Measurements from ENCODE around the gene PIGP.

The PIGP gene

GRCh38 chr21:37030864-37031263, 42.0 kb downstream of the PIGP start:
- H3K4me1 ChIP-seq (ENCODE audit: control insufficient read depth in 1 of 2, insufficient read depth in 1 of 2, low read depth in 1 of 2, low read length in 1 of 2): no peaks in the 10 kb centered on the region
- H3K27me3 ChIP-seq: peaks cover 8% of the 10 kb centered on the region
- no peak for TF ChIP-seq CTCF (IDR thresholded peaks at IDR 0.05)

GRCh38 chr21:37028570-37028969, 44.3 kb downstream of the PIGP start:
- TF ChIP-seq CTCF (IDR thresholded peaks at IDR 0.05): no peak
- Histone ChIP-seq H3K36me3 (no peaks in the 10 kb centered on the region), H3K27ac (no peak overlapping the region), H3K4me1 (ENCODE audit: control insufficient read depth in 1 of 2, insufficient read depth in 1 of 2, low read depth in 1 of 2, low read length in 1 of 2) (no peaks in the 10 kb centered on the region), H3K9me3 (no peaks in the 10 kb centered on the region), H3K4me3 (ENCODE audit: low read depth in 1 of 2, low read length in 1 of 2) (no peak overlapping the region), H3K27me3 (peaks cover 8% of the 10 kb centered on the region)

More at GRCh38 chr21:37030864-37031263, 42.0 kb downstream of the PIGP start:
- Histone ChIP-seq H3K27ac (no peak overlapping the region), H3K4me3 (ENCODE audit: low read depth in 1 of 2, low read length in 1 of 2) (no peak overlapping the region), H3K36me3 (no peaks in the 10 kb centered on the region), H3K9me3 (no peaks in the 10 kb centered on the region)

GRCh38 chr21:37026499-37026898, 46.4 kb downstream of the PIGP start:
- TF ChIP-seq CTCF (IDR thresholded peaks at IDR 0.05): no peak
- Histone ChIP-seq H3K4me3 (ENCODE audit: low read depth in 1 of 2, low read length in 1 of 2) (no peak overlapping the region), H3K4me1 (ENCODE audit: control insufficient read depth in 1 of 2, insufficient read depth in 1 of 2, low read depth in 1 of 2, low read length in 1 of 2) (no peaks in the 10 kb centered on the region), H3K27me3 (peaks cover 8% of the 10 kb centered on the region), H3K36me3 (no peaks in the 10 kb centered on the region), H3K27ac (no peak overlapping the region), H3K9me3 (no peaks in the 10 kb centered on the region)

- no peak for TF ChIP-seq CTCF (IDR thresholded peaks at IDR 0.05)
- Histone ChIP-seq H3K4me1 (ENCODE audit: control insufficient read depth in 1 of 2, insufficient read depth in 1 of 2, low read depth in 1 of 2, low read length in 1 of 2) (no peaks in the 10 kb centered on the region), H3K36me3 (no peaks in the 10 kb centered on the region), H3K4me3 (ENCODE audit: low read depth in 1 of 2, low read length in 1 of 2) (no peak overlapping the region), H3K27ac (no peak overlapping the region), H3K9me3 (no peaks in the 10 kb centered on the region), H3K27me3 (peaks cover 27% of the 10 kb centered on the region)
Observed at GRCh38 chr21:37017951-37018679, 54.8 kb downstream of the PIGP start.
